HS-5 (cell line): ENCODE data around the gene MTCH1.

Experiments
- DNase-seq: peaks from one replicate; pipeline ENCODE4 v3.0.0-alpha.2; 2012; ENCODE audit warnings: low read depth

Gene MTCH1

GRCh38 chr6:36926708-36927513, 59.1 kb downstream of the MTCH1 start:
- DNase-seq = no peak

GRCh38 chr6:36925809-36926208, 60.2 kb downstream of the MTCH1 start:
- DNase-seq = no peak

- no peak for DNase-seq
These were observed 61.1 kb downstream of the MTCH1 start for GRCh38 chr6:36924778-36925374.

- no peak for DNase-seq
These were observed 61.9 kb downstream of the MTCH1 start for GRCh38 chr6:36924131-36924530.

GRCh38 chr6:36920546-36920945, 65.5 kb downstream of the MTCH1 start:
- no peak for DNase-seq

- DNase-seq = no peak
These were observed 65.9 kb downstream of the MTCH1 start for GRCh38 chr6:36920049-36920448.
